GM21825 (cell line): ENCODE data around the gene ERP44.
"Not testable (repeated sequence)": the region's sequence is repeated elsewhere in the genome, so short reads cannot be mapped to it uniquely, and the experiment has no call there.

ENCODE experiments used
- ATAC-seq: cut with Tn5 transposase; IDR thresholded peaks from one replicate; pipeline ENCODE4 v1.9.1; 2021; ENCODE audit warnings: mild to moderate bottlenecking, moderate library complexity; ENCODE audit not compliant: unreplicated experiment

ERP44 gene

DNA sequence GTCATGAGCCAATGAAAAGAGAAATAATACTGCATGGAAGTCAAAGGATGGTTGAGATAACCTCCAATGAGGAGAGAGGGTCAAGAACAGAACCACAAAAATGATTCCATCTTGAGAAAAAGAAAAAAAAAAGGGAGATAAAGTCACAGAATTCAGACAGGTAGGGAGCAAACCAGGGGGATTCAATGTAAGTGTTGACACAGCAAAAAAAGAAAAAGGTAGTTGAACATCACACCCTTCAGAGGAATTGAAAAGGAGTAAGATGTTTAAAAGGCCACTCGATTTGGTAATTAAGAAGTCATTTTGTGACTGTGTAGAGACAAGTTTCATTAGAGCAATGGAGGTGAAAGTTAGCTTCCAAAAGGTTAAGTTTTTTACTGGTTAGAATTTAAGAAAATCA, 79.3 kb downstream of the ERP44 start:
- no peak for ATAC-seq

DNA sequence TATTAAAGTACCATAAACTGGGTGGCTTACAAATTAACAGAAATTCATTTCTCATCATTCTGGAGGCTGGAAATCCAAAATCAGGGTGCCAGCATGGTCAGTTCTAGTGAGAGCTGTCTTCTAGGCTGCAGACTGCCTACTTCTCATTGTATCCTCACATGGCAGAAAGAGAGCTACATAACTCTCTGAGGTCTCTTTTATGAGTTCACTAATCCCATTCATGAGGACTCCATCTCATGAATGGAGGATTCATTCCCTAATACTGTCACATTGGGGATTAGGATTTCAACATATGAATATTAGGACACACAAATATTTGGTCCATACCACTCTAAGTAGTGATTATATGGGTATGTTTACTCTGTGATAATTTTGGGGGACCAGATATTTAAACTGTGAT, 84.0 kb downstream of the ERP44 start:
- no peak for ATAC-seq

DNA sequence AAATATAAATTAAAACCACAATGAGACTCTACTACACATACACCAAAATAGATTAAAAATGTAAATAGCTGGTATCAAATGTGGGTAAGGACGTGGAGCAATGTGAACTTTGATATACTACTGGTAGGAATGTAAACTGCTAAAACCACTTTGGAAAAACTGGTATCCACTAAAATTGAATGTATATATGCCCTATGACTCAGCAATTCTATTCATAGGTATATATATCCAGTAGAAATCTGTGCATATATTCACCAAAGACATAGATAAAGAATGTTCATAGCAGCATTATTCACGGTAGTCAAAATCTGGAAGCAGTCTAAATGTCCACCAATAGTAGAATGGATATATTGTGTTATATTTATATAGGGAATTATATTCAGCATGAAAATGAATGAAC, 85.2 kb downstream of the ERP44 start:
- ATAC-seq: no peak

DNA sequence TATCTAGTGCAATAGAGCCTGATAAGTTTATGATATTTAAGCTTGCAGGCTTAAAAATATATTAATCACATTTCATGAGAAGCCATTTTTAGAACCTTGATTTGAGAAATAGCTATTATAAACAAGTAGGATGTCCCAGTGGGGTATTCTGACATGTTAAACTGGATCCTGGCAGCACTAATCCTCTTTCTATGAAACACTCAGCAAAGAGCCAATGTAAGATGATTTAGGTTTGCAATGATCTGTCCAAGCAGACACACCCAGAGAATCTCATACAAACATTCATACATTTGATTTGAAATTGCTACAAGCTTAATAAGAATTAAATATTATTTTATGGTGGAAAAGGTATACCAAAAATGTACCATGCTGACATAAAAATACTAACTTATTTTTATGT, 86.5 kb downstream of the ERP44 start:
- ATAC-seq: no peak

DNA sequence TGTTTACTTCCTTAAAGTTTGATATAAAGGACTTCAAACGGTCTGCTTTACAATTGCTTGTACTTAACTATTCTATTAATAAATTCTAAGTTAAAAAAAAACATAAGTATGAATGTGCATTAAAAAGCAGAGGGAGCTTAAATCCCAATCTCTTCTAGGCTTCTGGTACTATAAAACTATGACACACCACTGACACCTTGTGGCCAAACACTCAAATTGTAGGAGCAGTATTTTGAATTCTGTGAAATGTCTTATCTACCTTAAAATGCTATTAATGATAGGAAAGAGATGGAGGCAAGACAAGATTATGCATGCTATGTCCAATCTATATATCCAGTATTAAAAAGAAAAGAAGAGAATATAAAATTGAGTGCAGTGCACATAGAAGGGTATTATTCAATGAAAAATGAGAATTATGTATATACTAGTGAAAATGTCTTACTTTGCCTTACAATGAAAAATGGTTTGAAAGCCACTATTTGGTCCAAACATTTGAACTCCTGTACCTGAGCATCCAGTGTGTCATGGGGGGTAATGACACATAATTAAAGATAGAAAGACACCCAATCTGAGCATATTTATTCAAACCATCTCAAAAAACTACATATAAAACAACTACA, 87.6 kb downstream of the ERP44 start:
- no peak for ATAC-seq

DNA sequence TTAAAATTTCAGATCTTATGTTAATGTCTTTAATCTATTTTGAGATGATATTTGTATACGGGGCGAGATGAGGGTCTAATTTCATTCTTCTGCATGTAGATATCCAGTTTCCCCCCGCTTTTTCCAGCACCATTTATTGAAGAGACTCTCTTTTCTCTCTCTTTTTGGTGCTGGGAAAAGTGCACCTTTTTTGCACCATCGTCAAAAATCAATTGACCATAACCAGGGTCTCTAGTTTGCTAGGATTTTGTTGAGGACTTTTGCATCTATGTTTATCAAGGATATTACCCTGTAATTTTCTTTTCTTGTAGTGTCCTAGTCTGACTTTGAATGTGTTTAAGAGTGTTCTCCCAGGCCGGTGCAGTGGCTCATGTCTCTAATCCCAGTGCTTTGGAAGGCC, 99.0 kb downstream of the ERP44 start:
- ATAC-seq: no peak

DNA sequence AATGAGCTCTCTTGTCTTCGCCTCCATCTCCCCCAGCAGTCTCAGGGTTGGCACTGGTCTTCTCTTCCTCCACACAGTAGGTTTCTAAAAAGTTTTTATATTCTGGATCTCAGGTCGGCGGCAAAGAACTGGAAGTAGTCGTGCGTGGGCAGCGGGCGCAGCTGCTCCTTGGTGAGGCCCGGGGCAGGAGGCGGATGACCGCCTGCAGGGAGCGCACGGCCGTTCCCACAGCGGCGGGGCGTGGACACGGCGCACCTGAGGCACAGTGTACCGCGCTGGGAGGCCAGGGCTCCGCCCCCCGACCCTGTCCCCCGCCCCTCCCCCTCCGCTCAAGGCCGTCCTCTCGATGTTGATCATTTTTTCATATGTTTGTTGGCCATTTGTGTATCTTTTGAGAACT, 99.9 kb downstream of the ERP44 start:
- ATAC-seq: no peak

DNA sequence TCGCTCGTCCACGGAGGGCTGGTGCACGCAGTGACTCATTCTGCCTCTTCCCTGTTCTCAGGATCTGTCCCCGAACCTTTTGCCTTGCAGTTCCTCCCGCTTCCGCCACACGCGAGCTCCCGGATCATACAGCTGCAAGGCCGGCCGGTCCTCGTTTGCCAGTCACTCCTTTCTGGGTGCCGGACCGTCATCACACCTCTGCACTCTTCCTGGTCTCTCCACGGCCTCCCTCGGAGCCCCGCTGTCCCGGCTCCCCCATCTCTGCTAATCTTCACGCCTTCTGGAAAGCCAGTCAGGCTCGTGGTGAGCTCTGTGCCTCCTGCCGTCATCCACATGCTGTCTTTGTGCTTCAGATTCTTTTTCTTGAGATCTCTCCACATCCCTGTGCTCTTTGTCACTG, 100.5 kb downstream of the ERP44 start:
- no peak for ATAC-seq

DNA sequence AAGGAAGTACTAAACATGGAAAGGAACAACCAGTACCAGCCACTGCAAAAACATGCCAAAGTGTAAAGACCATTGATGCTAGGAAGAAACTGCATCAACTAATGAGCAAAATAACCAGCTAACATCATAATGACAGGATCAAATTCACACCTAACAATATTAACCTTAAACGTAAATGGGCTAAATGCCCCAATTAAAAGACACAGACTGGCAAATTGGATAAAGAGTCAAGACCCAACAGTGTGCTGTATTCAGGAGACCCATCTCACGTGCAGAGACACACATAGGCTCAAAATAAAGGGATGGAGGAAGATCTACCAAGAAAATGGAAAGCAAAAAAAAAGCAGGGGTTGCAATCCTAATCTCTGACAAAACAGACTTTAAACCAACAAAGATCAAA, 108.3 kb downstream of the ERP44 start:
- not testable (repeated sequence) for ATAC-seq

DNA sequence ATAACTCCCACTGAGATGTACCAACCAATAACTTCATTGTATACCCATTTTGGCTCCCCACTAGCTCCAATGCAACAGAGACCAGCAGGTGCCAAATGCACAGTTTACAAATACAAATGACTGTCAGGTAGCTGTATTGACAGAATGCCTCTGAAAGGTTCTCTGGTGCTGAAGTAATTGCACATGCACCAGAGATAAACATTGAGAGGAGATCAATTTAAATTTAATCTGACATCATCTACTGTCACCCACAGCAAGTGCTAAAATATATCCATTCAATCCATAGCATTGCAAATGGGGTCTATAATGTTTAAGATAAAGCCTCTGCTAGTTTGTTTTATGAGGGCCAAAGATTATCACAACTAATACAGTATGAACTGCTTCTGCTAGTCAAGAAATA, 112.2 kb downstream of the ERP44 start:
- ATAC-seq: no peak

DNA sequence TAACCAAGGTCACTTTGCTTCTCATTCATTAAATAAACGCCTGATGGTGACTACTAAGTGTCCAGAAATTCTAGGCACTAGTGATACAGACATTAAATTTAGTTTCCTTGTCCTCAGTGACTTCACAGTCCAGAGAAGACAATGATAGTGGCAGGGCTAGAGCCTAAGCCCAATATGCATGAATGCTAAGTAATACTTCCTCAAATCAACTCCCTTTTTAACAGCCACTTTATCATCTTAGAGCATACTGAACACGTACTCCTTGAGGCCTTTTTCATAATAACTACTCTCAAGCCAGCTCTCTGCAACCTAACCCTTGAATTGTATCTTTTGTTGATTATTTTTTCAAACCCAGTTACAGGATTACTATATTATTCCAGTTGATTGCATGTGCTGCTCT, 118.2 kb downstream of the ERP44 start:
- ATAC-seq: no peak

DNA sequence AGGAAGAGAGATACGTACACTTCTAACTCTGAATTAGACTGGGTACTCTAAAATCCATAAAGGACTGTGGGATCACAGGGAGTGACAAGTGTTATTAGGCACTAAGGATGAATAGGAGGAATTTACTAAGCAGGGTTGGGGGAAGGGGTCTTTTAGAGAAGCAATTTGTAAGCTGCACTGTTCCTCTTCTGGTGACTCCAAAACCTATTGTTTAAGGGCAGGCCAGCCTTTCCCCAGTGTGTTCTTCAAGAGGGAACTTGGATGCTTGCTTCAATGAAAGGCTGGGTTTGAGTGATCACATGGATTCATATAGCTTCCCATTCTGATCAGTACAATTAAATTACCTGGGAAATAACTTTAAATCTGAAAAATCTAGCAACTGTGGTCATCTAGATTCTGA, 120.6 kb downstream of the ERP44 start:
- no peak for ATAC-seq

DNA sequence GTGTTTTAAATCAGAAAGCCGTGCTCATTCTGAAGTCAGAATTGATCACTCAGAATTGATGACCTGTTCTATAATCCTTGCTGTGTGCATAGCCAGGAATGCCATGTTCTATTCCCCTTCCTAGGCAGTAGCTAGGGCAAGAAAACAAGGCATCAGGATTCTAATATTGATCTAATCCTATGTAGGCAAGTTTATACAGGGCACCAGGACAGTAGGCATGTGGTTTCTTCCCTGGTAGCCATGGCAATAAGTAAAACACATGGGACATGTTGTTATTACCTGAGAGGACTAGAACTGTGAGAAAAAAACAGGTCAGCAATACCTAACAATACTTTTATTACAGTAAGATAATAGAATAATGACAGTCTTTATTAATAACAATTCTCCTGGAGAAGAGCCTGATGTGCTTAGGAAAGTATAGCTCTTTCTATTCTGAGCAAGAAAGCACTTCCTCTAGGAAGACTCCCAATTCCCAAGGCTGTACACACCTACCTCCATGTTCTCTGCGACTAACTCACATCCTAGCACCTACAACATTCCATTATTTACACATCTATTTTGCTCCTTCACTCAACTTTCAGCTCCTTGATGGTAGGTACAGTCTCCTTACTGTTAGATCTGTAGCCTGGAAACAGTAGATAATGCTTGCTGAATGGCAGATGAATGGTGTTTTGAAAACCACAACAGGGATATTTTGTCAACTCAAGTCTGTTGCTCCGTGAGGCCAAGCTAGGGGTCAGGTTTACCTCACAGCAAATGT, 121.6 kb downstream of the ERP44 start:
- ATAC-seq: no peak

DNA sequence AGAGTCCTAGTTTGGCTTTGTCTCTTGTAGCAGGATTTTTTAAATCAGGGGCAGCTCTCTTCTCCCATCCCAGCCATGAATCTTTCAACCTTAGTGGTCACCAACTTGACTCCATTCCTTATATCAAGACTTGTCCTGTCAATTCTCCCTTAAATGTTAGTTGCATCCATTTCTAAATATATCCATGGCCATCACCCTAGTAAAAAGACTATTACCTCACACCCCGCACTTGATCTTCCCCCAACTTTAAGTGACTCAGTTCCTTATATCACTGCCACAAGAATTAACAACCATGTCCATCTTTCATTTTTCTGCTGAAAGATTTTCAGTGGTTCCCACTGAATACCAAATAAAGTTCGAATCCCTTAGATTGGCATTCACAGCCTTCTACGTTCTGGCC, 125.3 kb downstream of the ERP44 start:
- no peak for ATAC-seq

DNA sequence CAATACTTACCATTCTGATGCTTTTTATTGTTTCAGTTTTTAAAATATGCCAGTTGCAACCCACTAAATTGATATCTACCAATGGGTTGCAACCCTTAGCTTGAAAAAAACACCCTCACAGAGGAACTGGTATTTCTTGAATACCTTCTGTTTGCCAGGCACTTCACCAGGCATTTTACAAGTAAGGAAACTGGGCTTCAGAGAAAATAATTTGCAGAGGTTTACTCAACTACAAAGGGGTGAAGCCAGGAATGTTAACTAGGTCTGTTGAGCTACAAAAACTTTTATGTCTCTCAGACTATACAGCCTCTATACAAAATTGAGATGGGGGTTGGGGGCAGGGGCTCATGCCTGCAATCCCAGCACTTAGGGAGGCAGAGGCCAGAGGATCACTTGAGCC, 127.4 kb downstream of the ERP44 start:
- no peak for ATAC-seq

DNA sequence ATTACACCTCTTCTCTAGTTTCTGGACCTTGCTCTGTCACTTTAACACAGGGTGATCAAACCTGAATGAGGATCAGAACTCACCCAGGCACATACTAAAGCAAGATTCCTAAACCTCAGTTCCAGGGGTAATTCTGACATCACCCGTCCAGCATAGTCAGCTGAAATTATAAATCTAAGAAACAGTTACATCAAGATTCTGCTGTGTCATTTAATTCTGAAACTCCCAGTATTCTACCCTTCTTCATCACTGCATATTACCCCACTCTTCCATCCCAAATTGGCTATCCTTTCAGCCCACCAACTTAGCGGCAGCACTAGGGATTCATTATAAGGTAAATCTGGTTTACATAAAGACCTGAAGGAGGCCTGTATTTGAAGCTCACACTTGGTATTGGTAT, 128.3 kb downstream of the ERP44 start:
- ATAC-seq: no peak

DNA sequence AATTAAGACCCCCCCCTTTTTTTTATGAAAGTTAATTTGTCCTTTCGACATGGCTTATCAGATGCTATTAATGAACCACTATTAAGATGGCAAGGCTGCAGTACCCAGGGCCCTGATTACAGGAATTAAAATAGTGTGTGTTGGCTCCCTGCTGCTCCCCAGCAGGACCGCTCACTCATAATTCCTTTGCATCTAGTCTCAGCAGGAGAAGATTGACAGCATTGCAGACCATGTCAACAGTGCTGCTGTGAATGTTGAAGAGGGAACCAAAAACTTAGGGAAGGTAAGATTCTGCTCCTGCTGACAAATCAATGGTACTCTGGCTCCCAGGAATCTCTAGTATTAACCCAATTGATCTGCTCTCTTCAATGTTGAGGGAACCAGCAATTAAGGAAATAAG, 131.3 kb downstream of the ERP44 start:
- ATAC-seq: no peak

DNA sequence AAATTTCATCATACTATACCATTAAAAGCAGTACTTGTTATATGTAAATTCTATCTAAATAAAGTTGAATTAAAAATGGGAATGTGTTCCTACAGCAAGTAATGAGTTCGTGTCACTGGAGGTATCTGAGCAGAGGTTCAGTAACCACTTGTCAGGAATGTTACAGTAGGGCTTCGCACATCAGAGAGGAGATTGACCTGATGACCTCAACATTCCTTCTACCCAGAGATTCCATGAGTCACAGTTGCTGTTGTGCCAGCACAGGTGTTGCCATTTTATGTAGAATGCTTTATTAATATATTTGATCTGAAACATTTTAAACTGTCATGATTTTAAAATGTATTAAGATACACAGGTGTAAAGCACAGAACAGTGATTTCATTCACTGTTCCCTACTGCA, 132.1 kb downstream of the ERP44 start:
- ATAC-seq: no peak

DNA sequence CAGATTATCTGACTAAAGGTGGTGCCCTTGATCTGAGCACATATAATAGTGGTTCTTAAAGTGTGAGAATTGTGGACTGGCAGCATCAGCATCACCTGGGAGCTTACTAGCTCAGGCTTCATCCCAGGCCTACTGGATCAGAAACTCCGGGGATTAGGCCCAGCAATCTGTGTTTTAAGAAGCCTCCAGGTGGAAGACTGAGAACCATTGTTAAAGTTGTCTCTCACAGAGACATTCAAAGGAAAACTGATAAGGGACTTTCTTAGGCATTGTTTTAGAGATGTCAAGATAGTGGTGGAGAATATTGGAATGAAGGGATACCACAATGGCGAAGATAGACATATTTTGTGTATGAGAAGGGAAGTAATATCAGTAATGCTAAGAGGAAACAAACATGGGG, 132.8 kb downstream of the ERP44 start:
- no peak for ATAC-seq

DNA sequence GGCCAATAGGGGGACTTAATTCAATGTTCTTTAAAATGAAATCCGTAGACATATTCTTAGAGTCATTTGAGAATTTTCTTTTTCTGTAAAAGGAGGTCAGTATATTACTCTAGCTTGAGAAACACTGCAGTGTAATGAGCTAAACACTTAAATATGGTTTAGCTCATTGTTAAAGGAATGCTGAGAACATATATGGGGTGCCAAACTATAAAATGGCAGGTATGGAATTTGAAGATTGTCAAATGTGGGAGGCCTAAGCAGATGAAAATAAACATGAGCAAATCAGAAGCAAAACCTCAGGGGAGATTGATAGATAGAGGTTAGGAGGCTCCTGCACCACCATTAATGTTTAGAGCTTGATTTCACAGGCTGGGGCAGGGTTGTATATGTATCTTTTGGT, 134.5 kb downstream of the ERP44 start:
- no peak for ATAC-seq

DNA sequence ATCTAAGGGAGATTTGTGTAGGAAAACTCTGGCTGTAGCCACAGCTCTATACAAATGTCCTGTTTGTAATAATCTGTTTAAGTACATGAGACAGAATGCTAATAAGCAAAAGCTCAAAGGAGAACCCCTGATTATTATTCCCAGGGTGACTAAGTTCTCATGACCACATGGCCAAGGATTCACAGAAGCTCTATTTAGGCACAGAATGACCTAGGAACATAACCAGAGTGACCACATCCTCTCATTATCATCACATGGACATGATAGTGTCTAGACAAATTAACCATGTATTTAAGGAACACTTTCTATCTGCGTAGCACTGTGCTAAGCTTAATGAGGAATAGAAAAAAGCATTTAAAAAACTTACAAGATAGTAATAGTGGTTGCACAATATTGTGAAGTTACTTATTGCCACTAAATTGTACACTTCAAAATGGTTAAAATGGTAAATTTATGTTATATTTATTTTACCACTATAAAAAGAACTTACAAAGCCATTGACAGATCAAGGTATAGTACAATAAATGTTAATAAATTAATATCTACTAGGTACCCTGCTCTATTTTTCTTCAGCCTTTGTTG, 136.0 kb downstream of the ERP44 start:
- no peak for ATAC-seq

DNA sequence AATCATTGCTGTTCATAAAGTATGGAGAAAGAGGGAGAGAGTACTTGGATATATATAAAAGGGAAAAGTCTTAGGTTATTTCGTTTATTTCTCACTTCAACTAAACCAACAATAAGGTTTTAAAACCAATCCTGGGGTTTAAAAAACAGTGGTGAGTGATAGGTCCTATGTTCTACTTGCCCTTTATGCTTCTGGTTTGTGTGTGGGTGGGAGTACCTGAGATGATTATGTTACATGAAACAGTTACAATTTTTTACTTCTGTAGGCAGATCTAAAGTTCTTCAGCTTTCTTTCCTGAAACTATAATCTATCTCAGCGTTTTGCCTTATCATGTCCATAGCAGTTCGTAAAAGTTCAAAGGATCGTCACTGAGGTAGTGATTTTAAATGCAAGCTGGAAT, 143.2 kb downstream of the ERP44 start:
- no peak for ATAC-seq

DNA sequence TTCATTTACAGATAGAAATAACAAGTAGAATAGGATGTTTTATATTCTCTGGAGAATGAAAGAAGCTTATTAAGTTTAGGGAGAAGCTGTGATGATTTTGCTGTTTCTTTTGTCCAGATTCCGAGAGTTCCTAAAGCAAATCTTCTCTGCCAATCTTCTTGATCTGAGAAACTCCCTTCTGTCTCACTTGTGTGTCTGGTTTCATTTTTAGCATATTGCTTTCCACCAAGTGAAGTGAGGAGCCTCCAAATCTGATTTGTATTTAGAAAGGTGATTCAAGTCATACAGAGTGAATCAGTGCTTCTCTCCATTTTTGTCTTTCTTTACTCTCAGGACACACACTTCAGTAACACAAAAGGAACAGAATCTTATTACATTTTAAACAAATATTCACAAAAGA, 144.0 kb downstream of the ERP44 start:
- ATAC-seq: peak; percentile 65
